Measurements from ENCODE around the gene FBXL19. TPM values are rescaled to one million over a fixed set of nuclear protein-coding genes. Genes with fewer than 3 reads are reported as not detected.

The FBXL19 gene
- total and polyA plus RNA-seq, 2 of the 13 experiments (the other 11 are each of a cell fraction or from before 2014, with no cell fraction given) = 6.0 to 13.7 TPM

DNA sequence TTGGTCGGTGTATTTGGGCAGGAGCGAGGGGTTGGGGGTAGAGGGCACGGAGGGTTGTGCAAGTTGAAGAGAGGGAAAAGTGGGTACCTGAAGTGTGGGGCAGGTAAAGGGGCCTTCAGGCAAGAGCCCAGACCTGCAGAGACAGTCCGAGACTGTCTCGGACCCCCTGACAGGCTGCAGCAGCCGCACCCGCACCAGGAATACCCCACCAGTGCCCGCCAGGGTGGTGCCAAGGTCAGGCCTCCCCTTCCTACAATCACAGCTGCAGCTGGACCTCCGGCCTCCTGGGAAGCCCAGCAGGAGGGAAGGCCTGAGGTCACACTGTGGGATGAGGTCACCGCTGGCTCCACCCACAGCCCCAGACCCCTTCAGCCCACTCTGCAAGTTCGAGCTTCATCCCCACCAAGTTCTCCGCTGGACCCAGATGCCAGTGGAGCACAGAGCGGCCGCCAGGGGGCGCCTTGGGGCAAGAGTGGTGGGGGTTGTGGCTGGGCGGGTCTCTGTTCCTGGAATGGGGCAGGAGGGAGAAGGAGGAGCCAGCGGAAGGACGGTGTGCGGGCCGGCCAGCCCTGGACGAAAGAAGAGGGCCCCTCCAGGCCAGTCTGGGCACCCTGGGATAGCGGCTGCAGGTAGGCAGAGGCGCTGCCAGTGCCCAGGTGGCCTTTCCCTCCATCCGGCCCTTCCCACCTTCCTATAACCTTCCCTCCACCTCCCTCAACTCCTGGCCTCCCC lies 61.5 kb downstream of the FBXL19 start, which contains the start of gene HSD3B7 (continued):
- TF ChIP-seq, protein P1, sequence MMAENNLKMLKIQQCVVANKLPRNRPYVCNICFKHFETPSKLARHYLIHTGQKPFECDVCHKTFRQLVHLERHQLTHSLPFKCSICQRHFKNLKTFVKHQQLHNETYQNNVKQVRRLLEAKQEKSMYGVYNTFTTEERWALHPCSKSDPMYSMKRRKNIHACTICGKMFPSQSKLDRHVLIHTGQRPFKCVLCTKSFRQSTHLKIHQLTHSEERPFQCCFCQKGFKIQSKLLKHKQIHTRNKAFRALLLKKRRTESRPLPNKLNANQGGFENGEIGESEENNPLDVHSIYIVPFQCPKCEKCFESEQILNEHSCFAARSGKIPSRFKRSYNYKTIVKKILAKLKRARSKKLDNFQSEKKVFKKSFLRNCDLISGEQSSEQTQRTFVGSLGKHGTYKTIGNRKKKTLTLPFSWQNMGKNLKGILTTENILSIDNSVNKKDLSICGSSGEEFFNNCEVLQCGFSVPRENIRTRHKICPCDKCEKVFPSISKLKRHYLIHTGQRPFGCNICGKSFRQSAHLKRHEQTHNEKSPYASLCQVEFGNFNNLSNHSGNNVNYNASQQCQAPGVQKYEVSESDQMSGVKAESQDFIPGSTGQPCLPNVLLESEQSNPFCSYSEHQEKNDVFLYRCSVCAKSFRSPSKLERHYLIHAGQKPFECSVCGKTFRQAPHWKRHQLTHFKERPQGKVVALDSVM (CRISPR knock-in tag; IDR thresholded peaks at IDR 0.05) = no peak
- no peak; the same call in 1 of the 2 replicates for TF ChIP-seq CAMTA2 (CRISPR knock-in tag; IDR thresholded peaks at IDR 0.05; ENCODE audit: borderline replicate concordance)
- no peak for TF ChIP-seq MTF2 (CRISPR knock-in tag; IDR thresholded peaks at IDR 0.05; ENCODE audit: borderline replicate concordance)
- TF ChIP-seq, protein P2, sequence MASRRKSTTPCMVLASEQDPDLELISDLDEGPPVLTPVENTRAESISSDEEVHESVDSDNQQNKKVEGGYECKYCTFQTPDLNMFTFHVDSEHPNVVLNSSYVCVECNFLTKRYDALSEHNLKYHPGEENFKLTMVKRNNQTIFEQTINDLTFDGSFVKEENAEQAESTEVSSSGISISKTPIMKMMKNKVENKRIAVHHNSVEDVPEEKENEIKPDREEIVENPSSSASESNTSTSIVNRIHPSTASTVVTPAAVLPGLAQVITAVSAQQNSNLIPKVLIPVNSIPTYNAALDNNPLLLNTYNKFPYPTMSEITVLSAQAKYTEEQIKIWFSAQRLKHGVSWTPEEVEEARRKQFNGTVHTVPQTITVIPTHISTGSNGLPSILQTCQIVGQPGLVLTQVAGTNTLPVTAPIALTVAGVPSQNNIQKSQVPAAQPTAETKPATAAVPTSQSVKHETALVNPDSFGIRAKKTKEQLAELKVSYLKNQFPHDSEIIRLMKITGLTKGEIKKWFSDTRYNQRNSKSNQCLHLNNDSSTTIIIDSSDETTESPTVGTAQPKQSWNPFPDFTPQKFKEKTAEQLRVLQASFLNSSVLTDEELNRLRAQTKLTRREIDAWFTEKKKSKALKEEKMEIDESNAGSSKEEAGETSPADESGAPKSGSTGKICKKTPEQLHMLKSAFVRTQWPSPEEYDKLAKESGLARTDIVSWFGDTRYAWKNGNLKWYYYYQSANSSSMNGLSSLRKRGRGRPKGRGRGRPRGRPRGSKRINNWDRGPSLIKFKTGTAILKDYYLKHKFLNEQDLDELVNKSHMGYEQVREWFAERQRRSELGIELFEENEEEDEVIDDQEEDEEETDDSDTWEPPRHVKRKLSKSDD (CRISPR knock-in tag; IDR thresholded peaks at IDR 0.05; ENCODE audit: low read depth) = no peak
- no peak for TF ChIP-seq SMARCE1 (IDR thresholded peaks at IDR 0.05; ENCODE audit: borderline replicate concordance)
- TF ChIP-seq ZNF256 (CRISPR knock-in tag; conservative IDR thresholded peaks at IDR 0.05) = no peak
- no peak for TF ChIP-seq TBP (CRISPR knock-in tag; IDR thresholded peaks at IDR 0.05)
- TF ChIP-seq, protein P3, sequence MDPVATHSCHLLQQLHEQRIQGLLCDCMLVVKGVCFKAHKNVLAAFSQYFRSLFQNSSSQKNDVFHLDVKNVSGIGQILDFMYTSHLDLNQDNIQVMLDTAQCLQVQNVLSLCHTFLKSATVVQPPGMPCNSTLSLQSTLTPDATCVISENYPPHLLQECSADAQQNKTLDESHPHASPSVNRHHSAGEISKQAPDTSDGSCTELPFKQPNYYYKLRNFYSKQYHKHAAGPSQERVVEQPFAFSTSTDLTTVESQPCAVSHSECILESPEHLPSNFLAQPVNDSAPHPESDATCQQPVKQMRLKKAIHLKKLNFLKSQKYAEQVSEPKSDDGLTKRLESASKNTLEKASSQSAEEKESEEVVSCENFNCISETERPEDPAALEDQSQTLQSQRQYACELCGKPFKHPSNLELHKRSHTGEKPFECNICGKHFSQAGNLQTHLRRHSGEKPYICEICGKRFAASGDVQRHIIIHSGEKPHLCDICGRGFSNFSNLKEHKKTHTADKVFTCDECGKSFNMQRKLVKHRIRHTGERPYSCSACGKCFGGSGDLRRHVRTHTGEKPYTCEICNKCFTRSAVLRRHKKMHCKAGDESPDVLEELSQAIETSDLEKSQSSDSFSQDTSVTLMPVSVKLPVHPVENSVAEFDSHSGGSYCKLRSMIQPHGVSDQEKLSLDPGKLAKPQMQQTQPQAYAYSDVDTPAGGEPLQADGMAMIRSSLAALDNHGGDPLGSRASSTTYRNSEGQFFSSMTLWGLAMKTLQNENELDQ (CRISPR knock-in tag; IDR thresholded peaks at IDR 0.05; ENCODE audit: borderline replicate concordance) = peak; percentile 45; the same call in 1 of the 2 replicates
- no peak for TF ChIP-seq ZNF724P (CRISPR knock-in tag; IDR thresholded peaks at IDR 0.05; ENCODE audit: borderline replicate concordance)
- peak; percentile 63; the same call in 1 of the 2 replicates for TF ChIP-seq ZBTB7B (CRISPR knock-in tag; IDR thresholded peaks at IDR 0.05)
- TF ChIP-seq HNRNPH1 (optimal IDR thresholded peaks at IDR 0.05; ENCODE audit: low read depth, low read length) = no peak
- TF ChIP-seq SNRNP70 (IDR thresholded peaks at IDR 0.05; ENCODE audit: low read depth, low read length) = no peak
- TF ChIP-seq KDM3A (CRISPR knock-in tag; IDR thresholded peaks at IDR 0.05; ENCODE audit: low read depth) = peak; percentile 86
- no peak for TF ChIP-seq TEAD2 (CRISPR knock-in tag; IDR thresholded peaks at IDR 0.05)
- TF ChIP-seq, protein P4, sequence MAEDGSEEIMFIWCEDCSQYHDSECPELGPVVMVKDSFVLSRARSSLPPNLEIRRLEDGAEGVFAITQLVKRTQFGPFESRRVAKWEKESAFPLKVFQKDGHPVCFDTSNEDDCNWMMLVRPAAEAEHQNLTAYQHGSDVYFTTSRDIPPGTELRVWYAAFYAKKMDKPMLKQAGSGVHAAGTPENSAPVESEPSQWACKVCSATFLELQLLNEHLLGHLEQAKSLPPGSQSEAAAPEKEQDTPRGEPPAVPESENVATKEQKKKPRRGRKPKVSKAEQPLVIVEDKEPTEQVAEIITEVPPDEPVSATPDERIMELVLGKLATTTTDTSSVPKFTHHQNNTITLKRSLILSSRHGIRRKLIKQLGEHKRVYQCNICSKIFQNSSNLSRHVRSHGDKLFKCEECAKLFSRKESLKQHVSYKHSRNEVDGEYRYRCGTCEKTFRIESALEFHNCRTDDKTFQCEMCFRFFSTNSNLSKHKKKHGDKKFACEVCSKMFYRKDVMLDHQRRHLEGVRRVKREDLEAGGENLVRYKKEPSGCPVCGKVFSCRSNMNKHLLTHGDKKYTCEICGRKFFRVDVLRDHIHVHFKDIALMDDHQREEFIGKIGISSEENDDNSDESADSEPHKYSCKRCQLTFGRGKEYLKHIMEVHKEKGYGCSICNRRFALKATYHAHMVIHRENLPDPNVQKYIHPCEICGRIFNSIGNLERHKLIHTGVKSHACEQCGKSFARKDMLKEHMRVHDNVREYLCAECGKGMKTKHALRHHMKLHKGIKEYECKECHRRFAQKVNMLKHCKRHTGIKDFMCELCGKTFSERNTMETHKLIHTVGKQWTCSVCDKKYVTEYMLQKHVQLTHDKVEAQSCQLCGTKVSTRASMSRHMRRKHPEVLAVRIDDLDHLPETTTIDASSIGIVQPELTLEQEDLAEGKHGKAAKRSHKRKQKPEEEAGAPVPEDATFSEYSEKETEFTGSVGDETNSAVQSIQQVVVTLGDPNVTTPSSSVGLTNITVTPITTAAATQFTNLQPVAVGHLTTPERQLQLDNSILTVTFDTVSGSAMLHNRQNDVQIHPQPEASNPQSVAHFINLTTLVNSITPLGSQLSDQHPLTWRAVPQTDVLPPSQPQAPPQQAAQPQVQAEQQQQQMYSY (CRISPR knock-in tag; IDR thresholded peaks at IDR 0.05) = peak; percentile 50; the same call in 1 of the 2 replicates
- no peak for TF ChIP-seq ZNF451 (CRISPR knock-in tag; IDR thresholded peaks at IDR 0.05)
- peak; percentile 47 to 58; a peak in 3 of 4 replicates for TF ChIP-seq POLR2A (IDR thresholded peaks at IDR 0.05; ENCODE audit: insufficient read depth in 1 of 2, low read depth in 2 of 2, low read length in 2 of 2)
- peak; percentile 56; the same call in 1 of the 2 replicates for TF ChIP-seq ZNF614 (CRISPR knock-in tag; IDR thresholded peaks at IDR 0.05; ENCODE audit: borderline replicate concordance)
- TF ChIP-seq TBX2 (CRISPR knock-in tag; IDR thresholded peaks at IDR 0.05; ENCODE audit: borderline replicate concordance) = peak; percentile 55; the same call in 1 of the 2 replicates

Data from HepG2 (cell line).